ENCODE results near the gene FOXJ3. TPM values are rescaled to one million over a fixed set of nuclear protein-coding genes. Genes with fewer than 3 reads are reported as not detected.
"Not testable (repeated sequence)": the region's sequence is repeated elsewhere in the genome, so short reads cannot be mapped to it uniquely, and the experiment has no call there.

The FOXJ3 gene
- total RNA-seq, 1 donor from 2014 or later, result 46.2 TPM

- DNase-seq (ENCODE audit: low spot score), result no peak
- intact Hi-C loops (cut with DNase I), result no loop called here
These were observed 124.5 kb downstream of the FOXJ3 start for GRCh38 chr1:42210421-42211133.

- intact Hi-C loops (cut with DNase I), result no loop called here
- DNase-seq (ENCODE audit: low spot score), result no peak
These were observed 125.3 kb downstream of the FOXJ3 start for GRCh38 chr1:42209526-42210251.

DNA sequence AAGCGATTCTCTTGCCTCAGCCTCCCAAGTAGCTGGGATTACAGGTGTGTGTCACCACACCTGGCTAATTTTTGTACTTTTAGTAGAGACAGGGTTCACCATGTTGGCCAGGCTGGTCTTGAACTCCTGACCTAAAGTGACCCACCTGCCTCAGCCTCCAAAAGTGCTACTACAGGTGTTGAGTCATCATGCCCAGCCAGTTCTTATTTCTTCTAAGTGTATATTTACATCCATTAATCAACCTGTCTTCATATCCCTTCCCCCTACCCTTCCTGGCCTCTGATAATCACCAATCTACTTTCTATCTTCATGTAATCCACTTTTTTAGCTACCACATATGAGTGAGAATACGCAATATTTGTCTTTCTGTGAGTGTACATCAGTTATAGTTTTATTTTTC, 128.1 kb downstream of the FOXJ3 start:
- DNase-seq (ENCODE audit: low spot score); intact Hi-C loops (cut with DNase I): not testable (repeated sequence)

DNA sequence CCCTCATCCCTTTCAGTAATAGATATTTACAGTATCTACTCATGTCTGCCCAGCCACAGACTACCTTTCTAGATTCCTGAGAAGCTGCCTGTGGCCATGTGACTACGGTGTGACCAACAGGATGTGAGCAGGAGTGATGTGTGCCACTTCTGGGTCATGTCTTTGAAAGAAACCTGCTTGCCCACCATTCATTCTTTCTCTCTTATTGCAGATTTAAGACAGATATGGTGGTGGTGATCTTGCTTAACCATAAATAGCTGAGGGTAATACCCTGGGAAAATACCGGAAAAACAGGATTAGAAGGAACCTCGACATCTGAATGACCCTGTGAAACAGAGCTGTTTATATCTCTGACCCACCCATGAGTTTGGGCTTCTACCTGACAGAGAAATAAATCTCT, 128.9 kb downstream of the FOXJ3 start:
- DNase-seq (ENCODE audit: low spot score), result no peak
- intact Hi-C loops (cut with DNase I), result no loop called here

GRCh38 chr1:42201986-42202385, 133.0 kb downstream of the FOXJ3 start:
- intact Hi-C loops (cut with DNase I), result no loop called here
- no peak for DNase-seq (ENCODE audit: low spot score)

GRCh38 chr1:42198251-42198650, 136.8 kb downstream of the FOXJ3 start:
- intact Hi-C loops (cut with DNase I), result no loop called here
- DNase-seq (ENCODE audit: low spot score), result no peak

GRCh38 chr1:42195841-42196240, 139.2 kb downstream of the FOXJ3 start:
- intact Hi-C loops (cut with DNase I), result no loop called here
- no peak for DNase-seq (ENCODE audit: low spot score)

- intact Hi-C loops (cut with DNase I), result no loop called here
- no peak for DNase-seq (ENCODE audit: low spot score)
These were observed 142.9 kb downstream of the FOXJ3 start for GRCh38 chr1:42192106-42192505.

- intact Hi-C loops (cut with DNase I), result no loop called here
- DNase-seq (ENCODE audit: low spot score), result no peak
These were observed 143.7 kb downstream of the FOXJ3 start for GRCh38 chr1:42191319-42191718.

GRCh38 chr1:42189931-42190853, 144.8 kb downstream of the FOXJ3 start:
- no peak for DNase-seq (ENCODE audit: low spot score)
- intact Hi-C loops (cut with DNase I), result no loop called here

DNA sequence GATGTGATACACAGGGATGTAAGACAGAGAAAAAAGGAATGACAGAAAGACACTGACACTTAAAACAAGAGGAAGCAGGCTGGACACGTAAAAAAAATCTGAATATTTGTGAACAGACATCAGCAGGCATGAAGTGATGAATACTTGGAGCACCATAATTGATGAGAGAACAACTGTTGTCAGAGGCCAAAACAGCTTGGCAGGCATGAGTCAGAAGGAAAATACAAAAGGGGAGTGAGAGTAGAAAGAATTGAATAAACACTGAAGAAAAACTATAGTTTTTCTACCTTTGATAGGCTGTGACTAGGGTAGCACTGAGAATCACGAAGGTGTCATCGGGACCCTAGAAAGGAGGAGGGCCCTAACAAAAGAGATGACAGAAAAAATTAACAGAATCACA, 148.9 kb downstream of the FOXJ3 start:
- no peak for DNase-seq (ENCODE audit: low spot score)
- intact Hi-C loops (cut with DNase I), result no loop called here

DNA sequence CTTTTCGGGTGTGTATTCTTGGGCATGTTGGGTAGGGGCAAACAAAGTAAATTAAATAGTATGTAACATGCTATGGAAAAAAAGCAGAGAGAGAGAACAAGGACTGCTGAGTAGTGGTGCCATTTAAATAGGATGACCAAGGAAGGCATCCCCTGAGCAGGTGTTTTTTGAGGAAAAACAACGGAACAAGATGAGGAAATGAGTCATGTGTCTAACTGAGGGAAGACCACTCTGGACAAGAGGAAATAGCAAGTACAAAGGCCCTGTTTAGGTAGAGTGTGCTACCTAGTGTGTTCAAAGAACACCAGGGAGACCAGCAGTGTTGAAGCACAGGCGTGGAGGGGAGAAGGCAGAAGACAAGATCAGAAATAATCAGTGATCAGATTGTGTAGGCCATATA, 150.4 kb downstream of the FOXJ3 start:
- no peak for DNase-seq (ENCODE audit: low spot score)
- intact Hi-C loops (cut with DNase I), result no loop called here

DNA sequence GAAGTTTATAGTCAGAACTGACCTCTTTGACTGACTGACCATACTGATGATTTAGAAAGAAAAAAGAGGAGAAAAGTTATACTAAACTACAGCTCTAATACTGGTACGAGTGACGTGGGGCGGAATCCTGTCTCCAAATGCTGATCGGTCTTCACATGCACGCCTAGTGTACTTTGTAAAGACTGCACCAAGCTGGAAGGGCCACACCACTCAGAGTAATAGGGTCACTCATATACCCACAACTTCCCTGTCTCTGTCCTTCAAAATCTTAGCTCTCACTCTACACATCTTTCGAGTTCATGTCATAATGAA, 151.1 kb downstream of the FOXJ3 start:
- DNase-seq (ENCODE audit: low spot score), result no peak
- intact Hi-C loops (cut with DNase I), result no loop called here

- DNase-seq (ENCODE audit: low spot score), result no peak
- intact Hi-C loops (cut with DNase I), result no loop called here
These were observed 151.7 kb downstream of the FOXJ3 start for GRCh38 chr1:42183210-42183956.

- intact Hi-C loops (cut with DNase I), result no loop called here
- no peak for DNase-seq (ENCODE audit: low spot score)
These were observed 153.3 kb downstream of the FOXJ3 start for GRCh38 chr1:42181687-42182086.

DNA sequence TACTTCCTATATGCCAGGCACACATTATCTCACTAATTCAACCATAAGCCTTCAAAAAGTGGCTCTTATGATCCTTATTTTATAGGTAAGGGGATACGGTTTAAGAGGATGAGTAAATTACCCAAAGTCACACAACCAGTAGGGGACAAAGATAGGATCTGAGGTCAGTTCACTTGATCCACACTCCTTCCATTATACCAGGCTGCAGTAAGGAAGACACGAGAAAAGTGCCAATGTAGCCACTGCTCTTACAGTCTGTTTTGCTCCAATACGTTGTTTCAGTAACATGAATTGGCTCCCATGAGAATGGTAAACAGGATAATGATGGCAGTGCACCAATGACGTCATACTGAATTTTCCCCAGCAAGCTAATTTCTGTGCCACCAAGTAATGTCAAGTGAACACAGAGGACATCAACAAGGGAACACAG, 155.1 kb downstream of the FOXJ3 start:
- no peak for DNase-seq (ENCODE audit: low spot score)
- intact Hi-C loops (cut with DNase I), result loop anchor here (10.0 kb wide), 1 partner anchor 605 kb away; no protein-coding TSS in a partner anchor

DNA sequence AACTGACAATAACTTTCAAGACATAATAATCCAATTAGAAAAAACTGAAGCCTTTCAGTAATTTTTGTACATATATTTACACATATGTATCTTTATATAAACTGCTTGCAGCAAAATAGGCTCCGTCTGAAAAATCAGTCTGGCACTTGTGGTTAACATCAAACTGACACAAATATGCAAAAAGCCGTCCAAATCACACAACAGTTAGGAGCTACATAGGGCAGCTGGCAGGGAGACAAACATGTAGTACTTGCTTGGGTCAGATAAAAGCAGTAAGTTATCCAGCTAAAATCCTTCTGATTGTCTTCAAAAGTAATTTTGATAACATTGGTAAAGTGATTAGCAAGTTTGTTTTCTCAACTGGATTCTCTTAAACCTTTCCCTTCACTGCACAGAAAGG, 155.8 kb downstream of the FOXJ3 start:
- intact Hi-C loops (cut with DNase I), result loop anchor here (10.0 kb wide), 1 partner anchor 604 kb away; no protein-coding TSS in a partner anchor
- no peak for DNase-seq (ENCODE audit: low spot score)

DNA sequence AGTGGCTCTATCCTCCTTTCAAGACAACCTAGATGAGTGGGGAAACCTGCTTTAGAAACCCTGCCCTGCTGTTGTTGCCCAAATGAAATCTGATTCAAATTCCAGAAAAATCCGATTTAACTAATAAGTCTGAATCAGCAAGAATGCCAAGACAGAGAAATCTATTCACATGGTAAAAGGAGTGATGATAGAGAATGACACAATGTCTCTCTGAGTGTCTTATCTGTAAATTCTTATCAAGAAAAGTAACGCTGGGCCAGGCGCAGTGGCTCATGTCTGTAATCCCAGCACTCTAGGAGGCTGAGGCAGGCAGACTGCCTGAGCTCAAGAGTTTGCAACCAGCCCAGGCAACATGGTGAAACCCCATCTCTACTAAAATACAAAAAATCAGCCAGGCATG, 156.8 kb downstream of the FOXJ3 start:
- DNase-seq (ENCODE audit: low spot score), result no peak
- intact Hi-C loops (cut with DNase I), result loop anchor here (10.0 kb wide), 1 partner anchor 603 kb away; no protein-coding TSS in a partner anchor

DNA sequence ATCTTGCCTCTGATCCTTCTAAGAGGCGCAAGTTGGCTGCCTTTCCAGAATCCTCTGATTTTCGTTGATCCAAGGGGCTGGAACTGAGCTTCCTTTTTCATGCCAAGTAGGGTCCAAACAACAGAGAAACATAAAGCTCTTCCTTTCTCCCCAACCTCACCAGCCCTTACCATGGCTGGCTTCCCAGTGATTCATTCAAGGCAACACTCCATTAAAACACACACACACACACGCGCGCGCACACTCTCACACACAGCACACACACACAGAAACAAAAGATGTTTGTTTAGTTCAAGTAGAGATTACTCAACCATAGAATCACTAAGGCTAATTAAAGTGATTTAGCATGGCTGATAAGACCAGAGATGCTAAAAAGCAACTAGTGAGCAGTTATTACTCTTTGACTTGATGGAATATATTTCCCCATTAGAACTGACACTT, 157.5 kb downstream of the FOXJ3 start:
- intact Hi-C loops (cut with DNase I), result loop anchor here (2.0 to 10.0 kb wide), 2 partner anchors 157 to 603 kb away; partner anchors contain the start of gene FOXJ3
- DNase-seq (ENCODE audit: low spot score), result no peak

Data from cardiac septum (tissue), 1 donor.